Measurements from ENCODE around the gene TAOK3.

The TAOK3 gene

GRCh38 chr12:118391836-118392235 lies 19.1 kb upstream of the TAOK3 start:
- Histone ChIP-seq H3K4me1 (ENCODE audit: control insufficient read depth, insufficient read depth, low read length) (no peaks in the 10 kb centered on the region), H3K36me3 (ENCODE audit: control insufficient read depth, insufficient read depth, low read length) (peaks cover 28% of the 10 kb centered on the region), H3K4me3 (ENCODE audit: low read depth, low read length) (no peak overlapping the region)

GRCh38 chr12:118391424-118391823 lies 18.7 kb upstream of the TAOK3 start:
- H3K27me3 ChIP-seq (ENCODE audit: control insufficient read depth, insufficient read depth, low read length), result no peaks in the 10 kb centered on the region
- H3K4me3 ChIP-seq (ENCODE audit: low read depth, low read length), result no peak overlapping the region
- H3K4me1 ChIP-seq (ENCODE audit: control insufficient read depth, insufficient read depth, low read length), result no peaks in the 10 kb centered on the region
- H3K36me3 ChIP-seq (ENCODE audit: control insufficient read depth, insufficient read depth, low read length), result peaks cover 25% of the 10 kb centered on the region
- no peaks in the 10 kb centered on the region for H3K9me3 ChIP-seq (ENCODE audit: control insufficient read depth, insufficient read depth, low read length)
- no peak overlapping the region for H3K9ac ChIP-seq (ENCODE audit: low read depth, low read length)

More at GRCh38 chr12:118391836-118392235, 19.1 kb upstream of the TAOK3 start:
- no peak overlapping the region for H3K9ac ChIP-seq (ENCODE audit: low read depth, low read length)
- H3K9me3 ChIP-seq (ENCODE audit: control insufficient read depth, insufficient read depth, low read length), result no peaks in the 10 kb centered on the region
- no peaks in the 10 kb centered on the region for H3K27me3 ChIP-seq (ENCODE audit: control insufficient read depth, insufficient read depth, low read length)

- H3K27me3 ChIP-seq (ENCODE audit: control insufficient read depth, insufficient read depth, low read length), result no peaks in the 10 kb centered on the region
- peaks cover 15% of the 10 kb centered on the region for H3K36me3 ChIP-seq (ENCODE audit: control insufficient read depth, insufficient read depth, low read length)
- H3K9ac ChIP-seq (ENCODE audit: low read depth, low read length), result no peak overlapping the region
- peak overlapping the region; percentile 91 for H3K4me3 ChIP-seq (ENCODE audit: low read depth, low read length)
- peaks cover 7% of the 10 kb centered on the region for H3K4me1 ChIP-seq (ENCODE audit: control insufficient read depth, insufficient read depth, low read length)
- no peaks in the 10 kb centered on the region for H3K9me3 ChIP-seq (ENCODE audit: control insufficient read depth, insufficient read depth, low read length)
Measured at GRCh38 chr12:118377884-118378470, 5.3 kb upstream of the TAOK3 start.

GRCh38 chr12:118377021-118377883 lies 4.5 kb upstream of the TAOK3 start:
- H3K27me3 ChIP-seq (ENCODE audit: control insufficient read depth, insufficient read depth, low read length), result no peaks in the 10 kb centered on the region
- peaks cover 7% of the 10 kb centered on the region for H3K4me1 ChIP-seq (ENCODE audit: control insufficient read depth, insufficient read depth, low read length)
- peak overlapping the region; percentile 91 for H3K4me3 ChIP-seq (ENCODE audit: low read depth, low read length)
- peaks cover 14% of the 10 kb centered on the region for H3K36me3 ChIP-seq (ENCODE audit: control insufficient read depth, insufficient read depth, low read length)
- H3K9ac ChIP-seq (ENCODE audit: low read depth, low read length), result peak overlapping the region; percentile 81
- H3K9me3 ChIP-seq (ENCODE audit: control insufficient read depth, insufficient read depth, low read length), result no peaks in the 10 kb centered on the region

DNA sequence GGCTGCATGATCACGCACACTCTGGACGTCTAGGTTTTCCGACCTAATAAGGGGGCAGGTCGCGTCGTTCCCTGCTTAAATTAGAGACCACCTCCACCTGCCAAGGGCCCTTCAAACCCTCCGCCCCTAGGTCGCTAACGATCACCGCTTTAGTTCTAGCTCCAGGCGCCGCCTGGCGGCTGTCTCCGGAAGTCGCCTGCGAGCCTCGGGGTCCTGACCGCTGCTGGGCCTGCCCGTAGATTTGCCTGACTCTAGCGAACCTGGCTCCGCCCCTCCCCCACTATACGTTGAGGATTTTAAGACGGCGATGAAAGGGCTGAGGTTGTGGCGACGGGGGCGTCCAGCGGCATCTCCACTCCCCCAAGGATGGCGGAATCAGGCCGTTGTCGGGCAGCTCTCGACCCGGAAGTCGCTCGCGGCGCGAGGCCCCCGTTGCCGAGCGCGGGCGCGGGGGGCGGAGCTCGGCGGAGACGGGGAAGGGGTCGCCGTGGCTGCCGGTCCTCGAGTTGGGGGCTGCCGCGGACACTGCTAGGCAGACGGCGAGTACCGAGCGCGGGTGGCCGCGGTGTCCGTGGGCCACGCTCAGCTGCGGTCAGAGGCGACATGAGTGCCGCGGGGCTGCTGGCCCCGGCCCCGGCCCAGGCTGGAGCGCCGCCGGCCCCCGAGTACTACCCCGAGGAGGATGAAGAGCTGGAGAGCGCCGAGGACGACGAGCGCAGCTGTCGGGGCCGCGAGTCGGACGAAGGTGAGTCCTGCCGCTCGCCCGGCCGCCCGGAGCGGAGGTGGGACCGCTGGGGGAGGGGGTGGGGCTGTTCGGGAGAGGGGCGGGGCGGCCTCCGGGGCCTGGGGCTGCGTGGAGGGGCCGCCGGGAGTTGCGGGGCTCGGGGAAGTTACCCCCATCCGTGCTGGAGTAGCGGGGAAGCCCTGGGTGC lies 3.6 kb upstream of the TAOK3 start, which contains the start of gene SUDS3:
TSS of gene SUDS3 (plus strand) at position 467 of the 932 bp plus-strand sequence. CDS start at position 604, 137 bp downstream.
- Histone ChIP-seq H3K36me3 (ENCODE audit: control insufficient read depth, insufficient read depth, low read length) (peaks cover 8% of the 10 kb centered on the region), H3K27me3 (ENCODE audit: control insufficient read depth, insufficient read depth, low read length) (no peaks in the 10 kb centered on the region), H3K9ac (ENCODE audit: low read depth, low read length) (peak within 1 kb of the TSS; percentile 93), H3K4me1 (ENCODE audit: control insufficient read depth, insufficient read depth, low read length) (peaks cover 7% of the 10 kb centered on the region), H3K4me3 (ENCODE audit: low read depth, low read length) (peak within 1 kb of the TSS; percentile 91), H3K9me3 (ENCODE audit: control insufficient read depth, insufficient read depth, low read length) (no peaks in the 10 kb centered on the region)

DNA sequence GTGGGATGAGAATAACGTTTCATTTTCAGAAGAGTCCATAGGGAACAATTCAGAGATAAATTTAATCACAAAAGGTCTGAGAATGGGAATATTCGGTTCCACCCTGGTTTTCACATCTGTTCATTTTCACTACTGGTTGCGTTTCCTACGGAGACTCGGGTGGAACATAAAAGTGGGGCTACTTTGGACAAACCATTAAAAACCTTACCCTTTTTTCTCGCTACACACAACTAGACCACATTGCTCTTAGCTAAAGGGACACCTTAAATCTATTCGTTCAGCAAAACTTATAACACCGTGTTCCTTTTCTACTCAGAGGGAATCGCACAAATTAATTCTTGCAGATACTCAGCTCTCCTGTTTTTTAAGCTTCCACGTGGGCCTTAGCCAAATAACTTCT lies 2.6 kb upstream of the TAOK3 start:
- Histone ChIP-seq H3K9ac (ENCODE audit: low read depth, low read length) (no peak overlapping the region), H3K36me3 (ENCODE audit: control insufficient read depth, insufficient read depth, low read length) (peaks cover 7% of the 10 kb centered on the region), H3K27me3 (ENCODE audit: control insufficient read depth, insufficient read depth, low read length) (peaks cover 9% of the 10 kb centered on the region), H3K9me3 (ENCODE audit: control insufficient read depth, insufficient read depth, low read length) (no peaks in the 10 kb centered on the region), H3K4me1 (ENCODE audit: control insufficient read depth, insufficient read depth, low read length) (peaks cover 14% of the 10 kb centered on the region), H3K4me3 (ENCODE audit: low read depth, low read length) (no peak overlapping the region)

GRCh38 chr12:118374909-118375308 lies 2.2 kb upstream of the TAOK3 start:
- H3K4me1 ChIP-seq (ENCODE audit: control insufficient read depth, insufficient read depth, low read length), result peaks cover 16% of the 10 kb centered on the region
- H3K36me3 ChIP-seq (ENCODE audit: control insufficient read depth, insufficient read depth, low read length), result peaks cover 5% of the 10 kb centered on the region
- H3K4me3 ChIP-seq (ENCODE audit: low read depth, low read length), result no peak overlapping the region
- no peaks in the 10 kb centered on the region for H3K9me3 ChIP-seq (ENCODE audit: control insufficient read depth, insufficient read depth, low read length)
- no peak overlapping the region for H3K9ac ChIP-seq (ENCODE audit: low read depth, low read length)
- H3K27me3 ChIP-seq (ENCODE audit: control insufficient read depth, insufficient read depth, low read length), result peaks cover 11% of the 10 kb centered on the region

- H3K9me3 ChIP-seq (ENCODE audit: control insufficient read depth, insufficient read depth, low read length), result no peaks in the 10 kb centered on the region
- no peaks in the 10 kb centered on the region for H3K36me3 ChIP-seq (ENCODE audit: control insufficient read depth, insufficient read depth, low read length)
- H3K27me3 ChIP-seq (ENCODE audit: control insufficient read depth, insufficient read depth, low read length), result peaks cover 11% of the 10 kb centered on the region
- peaks cover 16% of the 10 kb centered on the region for H3K4me1 ChIP-seq (ENCODE audit: control insufficient read depth, insufficient read depth, low read length)
- H3K9ac ChIP-seq (ENCODE audit: low read depth, low read length), result no peak overlapping the region
- H3K4me3 ChIP-seq (ENCODE audit: low read depth, low read length), result no peak overlapping the region
Measured at GRCh38 chr12:118374126-118374725, 1.5 kb upstream of the TAOK3 start.

DNA sequence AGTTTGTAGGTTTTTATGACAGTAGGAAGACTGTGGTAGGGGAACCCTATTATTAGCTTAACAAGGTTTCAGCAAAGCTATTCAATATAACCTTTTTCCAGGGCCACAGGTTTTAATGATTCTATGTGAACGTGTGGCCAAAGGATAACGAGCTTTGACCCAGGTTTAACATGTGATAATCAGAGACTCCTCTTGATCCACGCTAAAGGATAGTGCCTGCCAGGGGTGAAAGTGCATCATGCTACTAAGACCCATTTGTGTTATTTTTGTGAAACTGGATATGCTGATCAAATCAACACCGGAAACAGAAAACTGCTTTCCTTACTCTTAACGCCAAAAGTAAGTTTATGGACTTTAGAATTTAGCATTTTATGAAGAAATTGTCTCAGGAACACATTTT lies 909 bp upstream of the TAOK3 start:
- H3K9me3 ChIP-seq (ENCODE audit: control insufficient read depth, insufficient read depth, low read length), result no peaks in the 10 kb centered on the region
- no peak overlapping the region for H3K9ac ChIP-seq (ENCODE audit: low read depth, low read length)
- H3K4me1 ChIP-seq (ENCODE audit: control insufficient read depth, insufficient read depth, low read length), result peaks cover 16% of the 10 kb centered on the region
- H3K4me3 ChIP-seq (ENCODE audit: low read depth, low read length), result peak overlapping the region; percentile 68
- no peaks in the 10 kb centered on the region for H3K36me3 ChIP-seq (ENCODE audit: control insufficient read depth, insufficient read depth, low read length)
- H3K27me3 ChIP-seq (ENCODE audit: control insufficient read depth, insufficient read depth, low read length), result peaks cover 11% of the 10 kb centered on the region

DNA sequence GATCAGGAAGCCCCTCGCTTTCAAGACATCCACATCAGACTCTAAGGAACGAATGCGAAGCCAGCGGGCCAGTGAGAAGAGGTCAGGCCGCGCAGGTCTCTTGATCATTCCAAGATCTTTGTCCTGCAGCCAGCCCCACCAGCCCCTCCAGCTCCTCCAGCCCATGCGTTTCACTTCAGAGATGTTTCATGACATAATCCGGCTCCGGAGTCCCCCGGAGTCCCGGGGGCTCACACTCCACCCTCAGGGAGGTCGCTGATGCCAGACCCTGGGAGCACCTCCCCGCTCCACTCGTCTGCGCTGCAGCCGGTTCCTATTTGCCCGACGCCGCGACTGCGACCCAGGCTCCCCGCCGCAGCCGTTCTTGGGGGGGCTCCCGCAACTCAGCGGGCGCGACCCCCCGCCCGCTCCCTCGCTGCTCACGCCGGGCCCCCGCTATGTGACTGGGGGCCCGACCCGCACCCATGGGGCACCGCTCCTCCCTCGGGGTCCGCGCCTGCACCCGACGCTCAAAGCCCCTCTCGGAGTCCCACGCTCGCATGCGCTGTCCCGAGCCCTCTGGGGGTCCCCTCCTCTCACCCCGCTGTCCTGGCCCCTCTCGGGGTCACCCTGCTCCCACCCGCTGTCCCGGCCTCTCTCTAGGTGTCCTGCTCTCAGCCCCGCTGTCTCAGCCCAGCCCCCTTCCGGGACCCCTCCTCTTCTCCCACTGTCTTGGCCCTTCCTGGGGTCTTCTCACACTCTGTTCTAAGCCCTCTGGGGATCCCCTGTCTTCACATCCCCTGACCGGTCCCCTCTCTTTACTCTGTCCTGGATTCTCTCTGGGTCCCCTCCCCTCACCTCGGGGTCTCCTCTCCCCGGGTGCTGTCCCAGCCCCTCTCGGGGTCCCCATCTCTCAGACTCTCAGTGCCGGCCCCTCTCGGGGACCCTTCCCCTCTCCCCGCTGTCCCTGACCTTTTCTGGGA lies 1.1 kb downstream of the TAOK3 start:
- Histone ChIP-seq H3K4me3 (ENCODE audit: low read depth, low read length) (peak overlapping the region; percentile 78), H3K36me3 (ENCODE audit: control insufficient read depth, insufficient read depth, low read length) (no peaks in the 10 kb centered on the region), H3K9ac (ENCODE audit: low read depth, low read length) (peak overlapping the region; percentile 54), H3K4me1 (ENCODE audit: control insufficient read depth, insufficient read depth, low read length) (peaks cover 20% of the 10 kb centered on the region), H3K27me3 (ENCODE audit: control insufficient read depth, insufficient read depth, low read length) (peaks cover 11% of the 10 kb centered on the region), H3K9me3 (ENCODE audit: control insufficient read depth, insufficient read depth, low read length) (no peaks in the 10 kb centered on the region)
